ENCODE results near the gene DSEL.

DSEL gene

GRCh38 chr18:67514465-67514864, 2.1 kb downstream of the DSEL start:
- no peak for TF ChIP-seq CTCF (IDR thresholded peaks at IDR 0.05; ENCODE audit: low read depth, low read length)
- DNase-seq (ENCODE audit: extremely low read depth, low read depth) = no peak

DNA sequence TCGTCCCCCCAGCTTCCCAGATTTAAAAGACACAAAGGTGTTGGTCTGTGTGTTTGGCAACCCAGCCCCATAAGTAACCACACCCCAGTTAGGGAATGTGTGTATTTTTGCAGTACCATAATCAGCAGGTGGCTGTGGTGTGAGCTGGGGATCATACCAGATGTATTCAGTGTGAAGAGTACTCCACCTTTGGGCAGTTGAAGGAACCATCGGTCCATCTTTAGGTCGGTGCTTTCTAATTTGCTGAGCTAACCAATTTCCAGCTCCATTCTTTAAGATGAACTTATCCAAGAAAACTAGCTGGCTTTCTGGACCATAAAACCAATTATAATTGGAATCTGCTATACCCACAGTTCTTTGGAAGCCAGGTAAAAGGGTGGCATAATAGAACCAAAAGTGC, 3.2 kb downstream of the DSEL start:
- TF ChIP-seq CTCF (IDR thresholded peaks at IDR 0.05; ENCODE audit: low read depth, low read length) = no peak
- DNase-seq (ENCODE audit: extremely low read depth, low read depth) = no peak

- TF ChIP-seq CTCF (IDR thresholded peaks at IDR 0.05; ENCODE audit: low read depth, low read length) = no peak
Observed at GRCh38 chr18:67511840-67512239, 4.7 kb downstream of the DSEL start.

DNA sequence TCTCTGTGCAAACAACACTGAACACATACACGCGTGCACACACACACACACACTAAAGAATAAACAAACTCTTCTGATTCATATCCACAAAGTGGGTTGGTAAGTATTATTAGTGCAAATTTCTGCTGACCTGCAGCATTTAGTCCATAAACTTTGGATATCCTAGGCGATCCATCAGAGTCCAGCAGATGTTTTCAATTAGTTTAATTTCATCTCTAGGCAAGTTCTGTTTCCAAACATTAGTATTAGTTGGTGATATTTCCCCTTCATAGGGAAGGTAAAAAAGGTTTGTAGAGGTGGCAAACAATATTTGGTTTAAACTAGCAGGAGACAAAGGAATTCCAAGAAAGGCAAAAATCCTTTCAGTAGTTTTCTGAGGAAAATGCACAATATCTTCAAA, 5.7 kb downstream of the DSEL start:
- no peak for DNase-seq (ENCODE audit: extremely low read depth, low read depth)
- no peak for TF ChIP-seq CTCF (IDR thresholded peaks at IDR 0.05; ENCODE audit: low read depth, low read length)

More at GRCh38 chr18:67511840-67512239, 4.7 kb downstream of the DSEL start:
- no peak for DNase-seq (ENCODE audit: extremely low read depth, low read depth)

DNA sequence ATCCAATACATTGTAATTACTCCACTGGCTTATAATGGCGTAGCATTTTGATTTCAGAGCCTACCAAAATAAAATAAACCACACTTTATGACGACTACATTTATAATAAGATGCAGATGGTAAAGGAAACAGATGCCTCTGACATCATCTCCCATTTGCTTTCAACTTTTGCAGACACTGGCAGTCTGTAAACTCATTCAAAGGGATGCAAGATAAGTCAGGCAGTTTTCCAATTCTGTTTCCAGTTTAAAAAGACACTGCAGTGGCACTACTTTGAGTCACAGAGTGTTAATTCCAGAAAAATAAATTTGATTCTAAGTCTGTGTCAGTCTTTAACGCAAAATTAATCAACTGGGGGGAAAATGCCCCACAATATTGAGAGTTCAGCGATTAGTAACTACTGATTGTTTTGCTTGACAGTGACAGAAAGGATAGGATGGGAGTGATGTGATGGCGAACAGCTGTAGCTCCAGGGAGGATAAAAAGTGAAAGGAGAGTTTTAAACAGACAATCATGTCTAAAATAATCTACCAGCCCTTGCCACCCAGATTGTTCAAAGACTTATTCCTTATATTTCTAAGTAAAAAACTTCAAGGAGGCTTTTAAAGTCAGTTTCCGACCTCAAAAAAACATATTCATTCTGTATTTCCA, 6.7 kb downstream of the DSEL start:
- DNase-seq (ENCODE audit: extremely low read depth, low read depth) = no peak
- no peak for TF ChIP-seq CTCF (IDR thresholded peaks at IDR 0.05; ENCODE audit: low read depth, low read length)

DNA sequence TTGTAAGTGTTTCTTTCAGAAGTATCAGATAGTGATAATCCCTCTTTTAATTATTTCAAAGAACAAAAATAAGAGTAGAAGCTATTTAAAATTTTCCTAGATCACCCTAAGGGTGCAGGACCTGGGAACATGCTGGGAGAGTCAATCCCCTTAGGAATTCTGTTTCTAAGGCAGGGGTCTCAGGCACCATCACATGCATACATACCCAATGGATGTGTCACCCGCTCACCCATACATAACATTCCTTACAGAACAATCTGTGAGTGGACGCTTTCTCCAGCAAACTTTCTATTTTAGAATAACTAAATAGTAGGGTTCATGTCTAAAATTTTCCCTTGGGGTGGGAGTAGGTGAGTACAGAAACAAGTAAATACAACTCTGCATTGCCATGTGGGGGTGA, 8.4 kb downstream of the DSEL start:
- DNase-seq (ENCODE audit: extremely low read depth, low read depth) = no peak
- TF ChIP-seq CTCF (IDR thresholded peaks at IDR 0.05; ENCODE audit: low read depth, low read length) = no peak

- no peak for TF ChIP-seq CTCF (IDR thresholded peaks at IDR 0.05; ENCODE audit: low read depth, low read length)
- no peak for DNase-seq (ENCODE audit: extremely low read depth, low read depth)
Observed at GRCh38 chr18:67504739-67505138, 11.8 kb downstream of the DSEL start.
